ENCODE results near the gene CHSY1. TPM values are rescaled to one million over a fixed set of nuclear protein-coding genes. Genes with fewer than 3 reads are reported as not detected.

CHSY1 gene
- total and polyA plus RNA-seq, 2 of the 4 experiments (the other 2 are of a cell fraction) = 40.9 to 53.2 TPM

- ChIA-PET POLR2A (ENCODE audit: unreplicated experiment) (no interaction called here), CTCF (interaction anchor here (1.4 kb wide), 1 partner anchor 59 kb away, joined by 5 read pairs; no protein-coding TSS in a partner anchor)
- H3K18ac ChIP-seq (ENCODE audit: low read depth, low read length) = peak overlapping the region; percentile 42
- peak overlapping the region; percentile 54 for H3K4ac ChIP-seq (ENCODE audit: low read depth, low read length)
- H4K91ac ChIP-seq (ENCODE audit: insufficient read depth, low read depth, low read length) = 0 out of 2 replicates have a peak overlapping the region, but pooled peaks have one; percentile 9
- H3K56ac ChIP-seq (ENCODE audit: extremely low read depth, insufficient read depth, low read length) = no peak overlapping the region
- H2BK20ac ChIP-seq (ENCODE audit: low read depth, low read length) = no peak overlapping the region
- H4K8ac ChIP-seq (ENCODE audit: low read depth in 2 of 2, low read length in 2 of 2) = peak overlapping the region in 1 of 2 experiments; percentile 55; a peak in 3 of 4 replicates
- dilution Hi-C loops (cut with HindIII; ENCODE audit: low sequenced_read_pairs, unreplicated experiment) = no loop called here
- no peak overlapping the region for H3K4me3 ChIP-seq (ENCODE audit: insufficient read depth, low read depth, low read length)
- peaks cover 27% of the 10 kb centered on the region for H3K36me3 ChIP-seq (ENCODE audit: control insufficient read depth, insufficient read depth, low read length)
- H2BK120ac ChIP-seq (ENCODE audit: low read depth, low read length) = peak overlapping the region; percentile 5; the same call in 1 of the 2 replicates
- no CpG with 5 or more reads among the region's 4 CpGs for WGBS, 2 experiments (ENCODE audit: extremely low coverage in 2 of 2, insufficient read length in 1 of 2)
- peak overlapping the region; percentile 47; the same call in 1 of the 2 replicates for H3K14ac ChIP-seq (replicated peaks; ENCODE audit: low read depth, low read length)
- no peaks in the 10 kb centered on the region for H3K27me3 ChIP-seq (ENCODE audit: control insufficient read depth, insufficient read depth, low read length)
- H2BK5ac ChIP-seq (ENCODE audit: low read depth, low read length, poor library complexity, severe bottlenecking) = no peak overlapping the region
- 0 out of 2 replicates have a peak overlapping the region, but pooled peaks have one; percentile 22 for H4K5ac ChIP-seq (ENCODE audit: low read depth, low read length)
- peaks cover 31 to 85% of the 10 kb centered on the region in 2 experiments for H3K79me1 ChIP-seq (ENCODE audit: low read depth in 1 of 2, low read length in 2 of 2)
- peaks cover 38% of the 10 kb centered on the region for H3K9me1 ChIP-seq (ENCODE audit: insufficient read depth, low read length)
- no peak overlapping the region for H3K9ac ChIP-seq (ENCODE audit: low read depth, low read length)
- DNase-seq (no peak), ATAC-seq (ENCODE audit: low read depth) (no peak)
- H3K27ac ChIP-seq (ENCODE audit: insufficient read depth, low read length) = peak overlapping the region; percentile 5; the same call in 1 of the 2 replicates
- peak overlapping the region; percentile 7 for H2AK9ac ChIP-seq (replicated peaks; ENCODE audit: low read depth, low read length, poor library complexity)
- intact Hi-C loops (cut with micrococcal nuclease) = no loop called here
- H3K4me1 ChIP-seq (ENCODE audit: control insufficient read depth, insufficient read depth, low read length) = peaks cover 32% of the 10 kb centered on the region
- no peak for TF ChIP-seq SMC3 (IDR thresholded peaks at IDR 0.05; ENCODE audit: low read depth, low read length)
- TF ChIP-seq CTCF (conservative IDR thresholded peaks at IDR 0.05; ENCODE audit: low read depth, low read length) = no peak
- TF ChIP-seq RFX5 (IDR thresholded peaks at IDR 0.05; ENCODE audit: low read depth, low read length) = no peak
- no peak for TF ChIP-seq POLR2A (IDR thresholded peaks at IDR 0.05; ENCODE audit: low read depth, low read length)
- no peak for TF ChIP-seq NFE2L2 (IDR thresholded peaks at IDR 0.05; ENCODE audit: low read depth, low read length)
- no peak for TF ChIP-seq BHLHE40 (IDR thresholded peaks at IDR 0.05; ENCODE audit: low read depth, low read length)
- no peak for TF ChIP-seq CHD1 (IDR thresholded peaks at IDR 0.05; ENCODE audit: low read depth, low read length)
- TF ChIP-seq FOS (IDR thresholded peaks at IDR 0.05; ENCODE audit: low read depth, low read length) = no peak
- TF ChIP-seq, protein P1, sequence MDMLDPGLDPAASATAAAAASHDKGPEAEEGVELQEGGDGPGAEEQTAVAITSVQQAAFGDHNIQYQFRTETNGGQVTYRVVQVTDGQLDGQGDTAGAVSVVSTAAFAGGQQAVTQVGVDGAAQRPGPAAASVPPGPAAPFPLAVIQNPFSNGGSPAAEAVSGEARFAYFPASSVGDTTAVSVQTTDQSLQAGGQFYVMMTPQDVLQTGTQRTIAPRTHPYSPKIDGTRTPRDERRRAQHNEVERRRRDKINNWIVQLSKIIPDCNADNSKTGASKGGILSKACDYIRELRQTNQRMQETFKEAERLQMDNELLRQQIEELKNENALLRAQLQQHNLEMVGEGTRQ (IDR thresholded peaks at IDR 0.05; ENCODE audit: low read depth, low read length) = no peak
- TF ChIP-seq MXI1 (IDR thresholded peaks at IDR 0.05; ENCODE audit: borderline replicate concordance, low read depth, low read length) = no peak
- no peak for TF ChIP-seq RAD21 (IDR thresholded peaks at IDR 0.05; ENCODE audit: low read length)
- TF ChIP-seq MAZ (IDR thresholded peaks at IDR 0.05; ENCODE audit: borderline replicate concordance, low read depth, low read length) = no peak
- TF ChIP-seq MAFK (IDR thresholded peaks at IDR 0.05; ENCODE audit: low read depth, low read length) = no peak
- no peak for TF ChIP-seq RCOR1 (IDR thresholded peaks at IDR 0.05; ENCODE audit: insufficient replicate concordance, low read length)
- no peak for TF ChIP-seq CEBPB (IDR thresholded peaks at IDR 0.05; ENCODE audit: low read depth, low read length)
- in situ Hi-C loops (cut with MboI; ENCODE audit: low sequenced_read_pairs) = no loop called here
- H2BK15ac ChIP-seq (ENCODE audit: low read depth, low read length) = peak overlapping the region; percentile 8; the same call in 1 of the 3 replicates
- no peak overlapping the region for H3K4me2 ChIP-seq (ENCODE audit: low read depth, low read length)
- H4K20me1 ChIP-seq (ENCODE audit: insufficient read depth, low read length) = peaks cover 15% of the 10 kb centered on the region
- H2AFZ ChIP-seq (replicated peaks; ENCODE audit: low read length, poor library complexity) = no peak overlapping the region
- no TSS peak for BruUV-seq (replicated peaks)
- H3K9me3 ChIP-seq (ENCODE audit: control insufficient read depth, insufficient read depth, low read length) = peaks cover 2% of the 10 kb centered on the region
- H3K23ac ChIP-seq (ENCODE audit: low read depth, low read length) = peak overlapping the region; percentile 77
- H2AK5ac ChIP-seq (ENCODE audit: low read depth, low read length) = peak overlapping the region; percentile 3; the same call in 1 of the 2 replicates
These were observed 70.5 kb downstream of the CHSY1 start for GRCh38 chr15:101181349-101181748.
